Glomerular endothelial cell (primary cell): Measurements from ENCODE around the gene HBP1. TPM values are rescaled to one million over a fixed set of nuclear protein-coding genes. Genes with fewer than 3 reads are reported as not detected.
"Not testable (repeated sequence)": the region's sequence is repeated elsewhere in the genome, so short reads cannot be mapped to it uniquely, and the experiment has no call there.

Source experiments
- DNase-seq: peaks from one replicate; pipeline ENCODE4 v3.0.0-alpha.2; 2011; ENCODE audit warnings: low read depth, low spot score; ENCODE audit errors: extremely low read depth
- total RNA-seq: library from RNA; depleted of rRNA; stranded (reverse); fragments of >200 nt; gene quantifications from 2 replicates; pipeline ENCODE4 v1.2.3, GENCODE V29; 2015

Gene HBP1
- 74.7 and 83.0 TPM in 2 replicates for total RNA-seq

- peak; percentile 99 for DNase-seq
Observed at GRCh38 chr7:107168233-107169119, at the start of gene HBP1. Gene HBP1 (plus strand): TSS chr7:107169003. CDS start chr7:107179894, 10,891 bp downstream.

DNA sequence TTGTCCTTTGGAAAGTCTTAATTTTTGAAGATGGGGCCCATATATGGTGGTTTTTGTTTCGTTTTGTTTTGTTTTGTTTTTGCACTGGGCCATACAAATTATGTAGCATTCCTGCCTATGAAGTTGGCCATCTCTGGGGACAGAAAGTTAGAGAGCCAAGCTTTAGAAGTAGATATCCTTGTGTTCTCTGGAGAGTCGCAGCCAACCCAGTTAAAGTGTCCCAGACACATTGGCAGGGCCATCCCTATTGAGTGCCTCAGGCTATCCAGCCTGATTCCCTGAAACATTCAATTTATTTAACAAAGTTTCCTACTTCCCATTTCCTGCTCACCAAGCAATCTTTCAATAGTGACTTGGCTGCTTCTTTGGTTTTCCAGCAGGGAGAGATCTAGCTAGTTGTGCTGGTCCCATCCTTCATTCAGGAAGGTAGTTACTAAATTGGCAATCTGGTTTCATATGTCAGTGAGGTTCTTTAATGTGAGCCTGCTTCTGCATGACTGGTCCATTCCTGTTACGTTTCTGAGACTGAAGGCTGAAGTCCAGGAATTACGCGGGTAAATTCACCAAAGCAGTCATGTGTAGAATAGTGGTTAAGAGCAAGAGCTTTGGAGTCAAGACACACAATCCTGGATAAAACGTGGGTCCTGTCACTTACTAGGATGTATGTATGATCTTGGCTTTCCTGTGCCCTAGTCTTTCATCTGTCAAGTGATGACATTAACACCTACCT is 49.3 kb upstream of the HBP1 start:
- DNase-seq: no peak

GRCh38 chr7:107122486-107122911 is 46.3 kb upstream of the HBP1 start:
- no peak for DNase-seq

DNA sequence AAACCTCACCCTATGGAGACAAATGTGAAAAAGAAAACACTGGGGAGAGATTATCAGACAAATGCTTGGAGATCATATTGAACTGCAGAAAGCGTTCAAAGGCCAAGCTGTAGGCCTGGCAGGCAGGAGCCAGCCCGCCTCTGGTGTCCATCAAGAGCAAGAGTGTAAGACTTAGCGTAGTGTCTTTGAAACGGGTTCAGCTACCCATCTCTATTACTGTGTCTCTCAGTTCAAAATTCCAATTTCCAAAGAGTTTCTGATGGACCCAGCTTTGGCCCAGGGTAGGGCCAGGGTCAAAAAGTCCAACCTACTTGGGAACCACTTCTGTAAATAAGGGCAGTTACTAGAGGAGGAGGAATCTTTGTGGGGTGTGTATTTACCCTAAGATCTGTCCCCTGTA is 45.4 kb upstream of the HBP1 start:
- no peak for DNase-seq

GRCh38 chr7:107125475-107125874 is 43.3 kb upstream of the HBP1 start:
- DNase-seq: no peak

- DNase-seq: no peak
Observed at GRCh38 chr7:107128217-107128616, 40.6 kb upstream of the HBP1 start.

DNA sequence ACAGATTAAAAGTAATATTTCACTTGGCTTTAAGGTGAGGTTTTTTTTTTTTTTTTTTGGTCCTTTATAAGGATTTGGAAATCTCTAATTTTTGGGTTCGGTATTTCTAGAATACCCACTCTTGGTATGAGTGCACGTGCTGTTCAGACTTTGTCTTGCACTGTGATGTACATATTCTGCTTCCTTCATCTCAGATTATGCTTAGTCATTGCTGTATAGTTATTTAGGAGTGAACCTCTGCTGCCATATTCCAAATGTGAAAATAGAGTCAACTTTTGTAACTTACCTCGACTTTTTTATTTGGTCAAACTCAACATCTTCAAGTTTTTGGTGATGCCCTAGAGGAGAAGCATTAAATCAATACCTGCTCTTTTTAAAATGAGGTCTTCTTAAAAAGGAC is 40.1 kb upstream of the HBP1 start:
- no peak for DNase-seq

DNA sequence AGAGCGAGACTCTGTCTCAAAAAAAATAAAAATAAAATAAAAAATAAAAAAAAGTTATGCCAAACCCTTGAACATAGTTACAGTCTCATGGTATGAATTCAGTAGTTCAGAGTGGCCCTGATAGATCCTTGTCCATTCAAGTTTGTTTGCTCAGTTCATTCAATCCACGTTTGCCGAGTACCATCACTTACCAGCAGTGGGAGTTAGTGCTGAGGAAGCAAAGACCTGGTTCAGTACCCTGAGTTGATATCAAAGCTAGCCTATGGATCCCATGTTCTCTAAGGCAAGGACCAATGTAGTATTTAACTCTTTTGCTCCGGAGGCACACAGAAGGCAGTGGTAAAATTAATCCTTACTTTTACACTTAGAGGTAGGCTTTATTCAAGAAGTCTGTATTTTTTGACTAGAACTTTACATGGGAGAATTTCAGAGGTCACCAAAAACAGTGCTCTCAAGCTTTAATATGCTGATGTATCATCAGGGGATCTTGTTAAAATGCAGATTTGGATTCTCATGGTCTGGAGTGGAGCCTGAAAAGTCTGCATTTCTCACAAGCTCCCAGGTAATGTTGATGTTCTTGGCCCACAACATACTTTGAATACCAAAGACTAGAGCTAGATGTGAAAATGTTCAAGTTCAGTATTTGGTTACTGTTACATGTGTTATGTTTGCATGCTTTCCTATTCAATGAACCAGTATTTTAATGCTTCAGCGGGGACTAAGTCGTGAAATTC is 38.1 kb upstream of the HBP1 start:
- no peak for DNase-seq

GRCh38 chr7:107133396-107133795 is 35.4 kb upstream of the HBP1 start:
- DNase-seq: no peak

- no peak for DNase-seq
Observed at GRCh38 chr7:107138696-107139420, 29.9 kb upstream of the HBP1 start.

DNA sequence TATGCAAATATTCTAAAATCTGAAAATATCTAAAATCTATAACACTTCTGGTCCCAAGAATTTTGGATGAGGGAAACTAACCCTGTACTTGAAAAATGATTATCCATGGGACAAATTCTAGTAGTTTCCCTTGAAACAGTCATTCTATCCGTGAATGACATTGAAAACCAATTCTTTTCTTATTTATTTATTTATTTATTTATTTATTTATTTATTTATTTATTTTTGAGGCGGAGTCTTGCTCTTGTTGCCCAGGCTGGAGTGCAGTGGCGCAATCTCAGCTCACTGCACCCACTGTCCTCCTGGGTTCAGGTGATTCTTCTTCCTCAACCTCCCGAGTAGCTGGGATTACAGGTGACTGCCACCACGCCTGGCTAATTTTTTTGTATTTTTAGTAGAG is 24.9 kb upstream of the HBP1 start:
- DNase-seq: not testable (repeated sequence)

DNA sequence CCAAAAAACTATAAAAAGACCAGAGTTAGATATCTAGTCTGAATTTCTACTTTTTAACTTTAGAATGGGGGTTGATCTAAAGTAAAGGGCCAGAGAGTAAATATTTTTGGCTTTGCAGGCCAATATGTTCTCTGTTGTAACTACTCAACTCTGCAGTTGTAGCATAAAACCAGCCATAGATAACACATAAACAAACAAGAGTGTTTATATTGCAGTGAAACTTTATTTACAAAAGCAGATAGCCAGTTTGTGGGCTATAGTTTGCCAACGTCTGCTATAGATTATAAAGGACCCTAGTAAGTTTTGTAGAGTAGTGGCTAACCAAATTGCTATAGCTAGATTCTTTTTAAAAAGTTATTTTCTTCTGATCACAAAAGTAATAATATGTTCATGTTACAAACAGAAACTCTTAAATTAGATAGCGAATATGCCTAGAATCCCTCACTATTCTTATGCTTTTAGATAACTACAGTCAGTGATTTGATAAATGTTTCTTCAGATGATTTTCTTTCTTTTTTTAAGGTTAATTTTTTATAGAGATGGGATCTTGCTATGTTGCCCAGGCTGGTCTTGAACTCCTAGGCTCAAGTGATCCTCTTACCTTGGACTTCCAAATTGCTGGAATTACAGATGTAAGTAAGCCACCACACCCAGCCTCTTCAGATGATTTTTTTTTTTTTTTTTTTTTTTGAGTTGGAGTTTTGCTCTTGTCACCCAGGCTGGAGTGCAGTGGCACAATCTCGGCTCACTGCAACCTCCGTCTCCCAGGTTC is 23.6 kb upstream of the HBP1 start:
- no peak for DNase-seq

GRCh38 chr7:107147464-107148393 is 21.1 kb upstream of the HBP1 start:
- DNase-seq: no peak

DNA sequence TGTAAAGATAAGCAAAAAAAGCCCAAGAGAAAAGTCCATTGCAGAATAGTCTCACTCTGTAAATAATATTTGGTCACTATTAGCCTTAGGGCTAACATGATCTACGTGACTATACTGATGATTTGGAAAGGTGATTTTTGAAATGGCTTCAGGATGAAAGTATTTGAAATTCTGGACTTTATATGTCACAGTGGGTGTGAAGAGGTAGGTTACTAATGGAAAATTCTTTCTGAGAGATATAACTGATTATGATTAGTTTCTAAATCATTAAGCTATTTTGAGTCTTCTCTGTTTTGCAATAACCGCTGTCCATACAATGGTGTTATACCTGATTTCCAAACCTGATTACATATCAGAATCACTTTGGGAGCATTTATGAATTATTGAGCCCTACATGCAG is 20.1 kb upstream of the HBP1 start:
- DNase-seq: no peak

GRCh38 chr7:107149863-107150262 is 18.9 kb upstream of the HBP1 start:
- no peak for DNase-seq

- no peak for DNase-seq
Observed at GRCh38 chr7:107150375-107151073, 18.3 kb upstream of the HBP1 start.

DNA sequence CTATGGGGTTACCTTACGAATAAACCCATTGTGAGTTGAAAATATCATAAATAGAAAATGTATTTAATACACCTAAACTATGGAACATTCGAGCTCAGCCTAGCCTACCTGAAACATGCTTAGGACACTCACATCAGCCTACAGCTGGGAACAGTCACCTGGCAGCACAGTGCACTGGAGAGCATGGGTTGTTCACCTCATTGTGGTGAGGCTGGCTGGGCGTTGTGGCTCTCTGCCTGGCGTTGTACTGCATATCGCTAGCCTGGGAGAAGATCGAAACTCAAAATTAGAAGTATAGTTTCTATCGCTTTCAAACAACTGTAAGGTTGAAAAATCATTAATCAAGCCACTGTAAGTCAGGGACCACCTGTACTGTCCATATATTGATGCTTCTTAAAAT is 17.3 kb upstream of the HBP1 start:
- no peak for DNase-seq

- DNase-seq: no peak
Observed at GRCh38 chr7:107152011-107152410, 16.8 kb upstream of the HBP1 start.
